Stimulated activated naive CD8-positive, alpha-beta T cell treated with anti-CD3 and anti-CD28 coated beads, Interleukin-15, amount 100 ng/mL, for 72 hours (primary cell): ENCODE measurements around the gene NUB1.
A peak's percentile ranks its signal among the peaks of the same experiment; 100 is the strongest.

Experiments used
- ATAC-seq: fragments of 150-1000 bp; cut with Tn5 transposase; 2 replicates; pipeline ENCODE4 v1.10.0; 2021; ENCODE audit warnings: mild to moderate bottlenecking, moderate library complexity
- DNase-seq, 2 donors: peaks; one replicate each; pipeline ENCODE4 v3.0.0; 2021 to 2022
- H3K27ac Mint-ChIP-seq, 2 donors: one replicate each; pipeline ENCODE4 v1.8.0; 2022; ENCODE audit warnings: mild to moderate bottlenecking in 2 of 2, mixed read lengths in 2 of 2, moderate library complexity in 2 of 2
- H3K27me3 Mint-ChIP-seq: one replicate; pipeline ENCODE4 v1.8.0; 2022; ENCODE audit warnings: mixed read lengths
- H3K4me1 Mint-ChIP-seq: one replicate; pipeline ENCODE4 v1.8.0; 2022; ENCODE audit warnings: mild to moderate bottlenecking, mixed read lengths
- H3K4me3 Mint-ChIP-seq, 2 donors: one replicate each; pipeline ENCODE4 v1.8.0; 2022; ENCODE audit warnings: mild to moderate bottlenecking in 2 of 2, mixed read lengths in 2 of 2, moderate library complexity in 1 of 2
- H3K9me3 Mint-ChIP-seq, 2 donors: one replicate each; pipeline ENCODE4 v1.8.0; 2022; ENCODE audit warnings: mixed read lengths in 2 of 2

Gene NUB1

DNA sequence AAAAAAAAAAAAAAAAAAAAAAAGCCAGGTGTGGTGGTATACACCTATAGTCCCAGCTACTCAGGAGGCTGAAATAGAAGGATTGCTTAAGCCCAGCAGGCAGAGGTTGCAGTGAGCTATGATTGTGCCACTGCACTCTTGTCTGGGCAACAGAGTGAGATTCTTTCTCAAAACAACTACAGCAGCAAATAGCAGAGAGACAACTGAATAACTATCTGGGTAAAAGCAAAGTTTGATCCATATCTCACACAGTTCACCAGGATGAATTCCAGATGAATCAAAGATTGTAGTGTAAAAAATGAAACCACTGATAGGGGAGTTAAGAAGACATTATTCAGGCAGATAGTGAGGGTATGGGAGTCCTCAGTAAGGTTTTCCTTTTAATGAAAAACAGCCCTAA is 11.4 kb upstream of the NUB1 start:
- no peak for DNase-seq
- H3K4me3 Mint-ChIP-seq = no peak overlapping the region
- no peak for ATAC-seq
- peaks cover 1% of the 10 kb centered on the region for H3K27me3 Mint-ChIP-seq
- no peaks in the 10 kb centered on the region for H3K9me3 Mint-ChIP-seq
- H3K27ac Mint-ChIP-seq = no peak overlapping the region
- H3K4me1 Mint-ChIP-seq = peaks cover 15% of the 10 kb centered on the region

DNA sequence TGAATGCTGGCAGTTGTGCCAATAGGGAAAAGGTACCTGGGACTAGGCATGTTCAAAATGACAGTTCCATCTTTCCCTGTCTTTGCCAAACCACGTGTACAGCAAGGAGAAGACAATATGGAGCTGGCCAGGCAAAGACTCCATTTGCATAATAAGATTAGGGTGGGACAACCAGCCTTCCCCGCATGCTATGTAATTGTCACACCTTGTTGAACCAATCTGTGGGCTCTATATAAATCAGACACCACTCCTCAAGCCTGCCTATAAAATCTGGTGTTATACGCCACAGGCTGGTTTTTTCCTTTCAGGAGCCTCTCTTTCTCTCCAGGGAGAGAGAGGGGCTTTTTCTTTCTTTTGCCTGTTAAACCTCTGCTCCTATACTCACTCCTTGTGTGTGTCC is 11.0 kb upstream of the NUB1 start:
- Mint-ChIP-seq H3K27ac (no peak overlapping the region), H3K27me3 (no peaks in the 10 kb centered on the region), H3K9me3 (no peaks in the 10 kb centered on the region), H3K4me1 (peaks cover 20% of the 10 kb centered on the region), H3K4me3 (no peak overlapping the region)
- no peak for ATAC-seq
- DNase-seq = no peak

DNA sequence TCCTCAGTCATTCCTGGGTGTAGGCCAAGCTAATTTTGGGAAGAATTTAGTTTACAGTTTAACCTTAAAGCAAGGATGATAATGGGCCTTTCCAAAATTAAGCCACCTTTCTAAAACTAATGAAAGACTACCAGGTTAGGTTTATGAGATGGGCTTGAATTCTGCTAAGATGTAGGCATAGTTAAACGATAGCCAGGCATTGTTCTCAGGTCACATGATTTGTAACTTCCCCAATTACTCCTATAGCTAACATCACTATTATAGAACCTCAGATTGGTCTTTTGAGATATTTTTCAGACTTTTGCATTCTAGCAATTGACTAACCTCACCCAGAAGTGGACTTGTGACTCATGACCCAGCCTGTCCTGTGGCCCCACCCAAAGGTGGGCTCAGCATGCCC is 7.0 kb upstream of the NUB1 start:
- ATAC-seq = no peak
- Mint-ChIP-seq H3K4me3 (no peak overlapping the region), H3K27ac (peak overlapping the region in 1 of 2 donors; percentile 75), H3K9me3 (peaks cover 6 to 11% of the 10 kb centered on the region in 2 donors), H3K27me3 (no peaks in the 10 kb centered on the region), H3K4me1 (peaks cover 46% of the 10 kb centered on the region)
- DNase-seq = no peak

DNA sequence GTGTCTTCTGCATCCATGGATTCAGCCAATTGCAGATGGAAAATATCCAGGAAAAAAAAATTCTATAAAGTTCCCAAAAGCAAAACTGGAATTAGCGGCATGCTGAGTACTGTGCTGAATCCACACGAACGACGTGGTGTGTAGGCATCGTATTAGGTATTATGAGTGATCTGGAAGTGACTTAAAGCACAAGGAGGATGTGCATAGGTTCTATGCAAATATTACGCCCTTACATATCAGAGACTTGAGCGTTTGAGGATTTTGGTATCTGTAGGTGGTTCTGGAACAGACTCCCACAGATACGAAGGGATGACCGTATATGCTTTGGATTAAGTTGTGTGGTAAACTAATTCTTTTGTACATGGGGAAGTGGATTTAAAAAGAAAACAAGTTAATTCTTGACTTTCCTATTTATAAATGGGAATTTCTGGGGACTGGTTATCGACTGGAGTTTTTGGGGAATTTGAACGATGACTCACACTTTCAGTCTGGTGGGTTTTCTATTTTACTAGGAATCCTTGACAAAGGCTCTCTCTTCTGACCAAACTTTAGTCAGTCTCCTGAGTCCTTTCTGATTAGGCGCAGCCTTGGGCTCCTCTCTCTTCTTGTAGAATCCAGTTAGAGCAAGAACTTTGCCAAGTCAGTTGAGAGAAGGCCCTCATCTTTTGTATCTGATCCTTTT is 5.4 kb upstream of the NUB1 start:
- Mint-ChIP-seq H3K9me3 (peaks cover 6 to 20% of the 10 kb centered on the region in 2 donors), H3K27me3 (no peaks in the 10 kb centered on the region), H3K4me1 (peaks cover 62% of the 10 kb centered on the region), H3K4me3 (no peak overlapping the region), H3K27ac (no peak overlapping the region)
- DNase-seq = no peak
- ATAC-seq = no peak

DNA sequence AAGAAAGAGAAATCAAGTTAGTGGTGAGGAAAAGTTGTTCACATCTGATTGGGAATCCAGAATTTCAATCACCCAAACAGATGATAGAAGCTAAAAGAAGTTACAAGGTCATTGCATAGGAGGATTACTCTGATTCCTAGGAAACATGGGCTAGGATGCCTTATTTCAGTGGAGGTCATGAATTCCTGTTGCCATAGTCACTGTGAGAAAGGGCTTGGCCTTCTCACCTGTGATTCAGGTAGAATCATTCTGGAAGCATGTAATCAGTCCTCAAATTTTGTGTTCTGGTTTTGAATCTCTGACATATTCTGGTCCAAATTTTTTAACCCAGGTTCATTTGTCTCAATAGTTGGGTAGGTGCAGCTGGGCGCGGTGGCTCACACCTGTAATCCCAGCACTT is 4.3 kb upstream of the NUB1 start:
- DNase-seq (no peak), ATAC-seq (no peak)
- Mint-ChIP-seq H3K27ac (no peak overlapping the region), H3K9me3 (peaks cover 6 to 20% of the 10 kb centered on the region in 2 donors), H3K27me3 (no peaks in the 10 kb centered on the region), H3K4me1 (peaks cover 63% of the 10 kb centered on the region), H3K4me3 (no peak overlapping the region)

DNA sequence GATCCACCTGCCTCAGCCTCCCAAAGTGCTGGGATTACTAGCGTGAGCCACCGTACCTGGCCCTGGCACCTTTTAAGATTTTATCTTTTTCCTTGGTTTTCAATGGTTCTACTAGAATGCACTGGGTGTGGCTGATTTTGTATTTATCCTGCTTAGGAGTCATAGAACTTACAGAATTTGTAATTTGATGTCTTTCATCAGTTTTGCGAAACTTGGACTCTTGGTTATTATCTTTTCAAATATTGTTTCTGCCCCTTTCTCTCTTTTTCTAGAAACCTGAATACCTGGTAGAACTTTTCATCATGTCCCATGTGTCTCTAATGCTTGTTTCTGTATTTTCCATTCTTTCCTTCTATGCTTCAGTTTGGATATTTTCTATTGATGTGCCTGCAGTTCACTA is 2.8 kb upstream of the NUB1 start:
- ATAC-seq (no peak), DNase-seq (no peak)
- Mint-ChIP-seq H3K4me1 (peaks cover 69% of the 10 kb centered on the region), H3K9me3 (peaks cover 6 to 20% of the 10 kb centered on the region in 2 donors), H3K27me3 (no peaks in the 10 kb centered on the region), H3K4me3 (no peak overlapping the region), H3K27ac (no peak overlapping the region)

DNA sequence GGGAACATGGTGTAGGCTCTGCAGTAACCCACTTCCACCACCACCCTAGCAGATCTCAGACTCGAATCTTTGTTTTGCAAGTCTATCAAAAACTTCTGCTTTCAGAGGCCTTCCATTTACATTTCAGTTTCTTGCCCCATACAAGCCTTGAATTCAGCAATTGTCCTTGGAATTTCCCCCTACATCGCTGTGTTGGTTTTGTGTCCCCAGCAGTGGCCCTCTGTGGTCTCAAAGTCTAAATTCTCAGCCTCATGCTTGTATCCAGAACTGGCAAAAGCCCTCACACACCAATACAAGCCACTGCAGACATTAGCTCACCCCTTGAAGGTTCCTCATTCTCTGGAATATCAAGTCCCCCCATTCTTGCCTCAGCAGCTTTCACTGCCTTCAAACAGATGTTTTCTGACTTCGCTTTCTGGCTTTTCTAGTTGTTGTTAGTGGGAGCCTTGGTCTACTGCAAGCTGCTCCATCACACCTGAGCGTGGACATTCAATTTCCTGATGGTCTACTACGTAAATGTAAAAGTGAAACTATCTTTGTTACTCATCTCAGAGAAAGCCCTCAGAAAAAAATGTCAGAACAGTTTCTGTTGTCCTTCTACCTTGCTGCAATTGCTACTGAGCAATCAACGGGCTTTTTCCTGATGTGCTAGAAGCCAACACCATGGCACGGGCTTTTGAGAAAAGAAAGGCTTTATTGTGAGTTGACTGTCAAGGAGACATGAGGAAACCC is 1.8 kb upstream of the NUB1 start:
- Mint-ChIP-seq H3K27me3 (no peaks in the 10 kb centered on the region), H3K4me1 (peaks cover 62% of the 10 kb centered on the region), H3K4me3 (peak overlapping the region; percentile 52 to 78), H3K9me3 (peaks cover 6 to 20% of the 10 kb centered on the region in 2 donors), H3K27ac (peak overlapping the region; percentile 77 to 80)
- DNase-seq = peak; percentile 13 to 22
- peak; percentile 41 for ATAC-seq

DNA sequence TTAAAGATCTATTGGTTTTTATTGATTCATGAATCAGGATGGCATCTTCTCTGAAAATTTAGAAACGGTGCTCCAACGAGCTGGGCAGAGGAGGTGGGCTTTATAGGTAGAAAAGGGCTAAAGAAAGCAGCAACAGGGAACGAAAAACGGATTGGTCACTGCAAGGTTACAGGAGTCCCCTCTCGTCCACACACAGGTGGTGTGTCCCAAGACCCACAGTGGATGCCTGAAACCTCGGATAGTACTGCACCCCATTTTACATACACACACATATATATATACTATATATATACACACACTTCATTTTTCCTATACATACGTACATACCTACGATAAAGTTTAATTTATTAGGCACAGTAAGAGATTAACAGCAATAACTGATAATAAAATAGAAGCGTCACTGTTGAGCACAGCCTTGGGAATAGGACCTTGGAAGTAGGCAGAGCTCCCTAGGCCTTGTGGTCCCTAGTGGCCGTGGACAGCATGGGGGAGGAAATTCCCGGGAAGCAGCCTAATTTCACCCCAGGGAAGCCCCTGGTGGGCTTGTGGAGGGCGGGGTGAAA is 737 bp upstream of the NUB1 start:
- peaks cover 58% of the 10 kb centered on the region for H3K4me1 Mint-ChIP-seq
- peaks cover 6 to 20% of the 10 kb centered on the region in 2 donors for H3K9me3 Mint-ChIP-seq
- DNase-seq (no peak), ATAC-seq (no peak)
- H3K27me3 Mint-ChIP-seq = no peaks in the 10 kb centered on the region
- peak overlapping the region in 1 of 2 donors; percentile 31 for H3K27ac Mint-ChIP-seq
- peak overlapping the region; percentile 78 to 86 for H3K4me3 Mint-ChIP-seq

DNA sequence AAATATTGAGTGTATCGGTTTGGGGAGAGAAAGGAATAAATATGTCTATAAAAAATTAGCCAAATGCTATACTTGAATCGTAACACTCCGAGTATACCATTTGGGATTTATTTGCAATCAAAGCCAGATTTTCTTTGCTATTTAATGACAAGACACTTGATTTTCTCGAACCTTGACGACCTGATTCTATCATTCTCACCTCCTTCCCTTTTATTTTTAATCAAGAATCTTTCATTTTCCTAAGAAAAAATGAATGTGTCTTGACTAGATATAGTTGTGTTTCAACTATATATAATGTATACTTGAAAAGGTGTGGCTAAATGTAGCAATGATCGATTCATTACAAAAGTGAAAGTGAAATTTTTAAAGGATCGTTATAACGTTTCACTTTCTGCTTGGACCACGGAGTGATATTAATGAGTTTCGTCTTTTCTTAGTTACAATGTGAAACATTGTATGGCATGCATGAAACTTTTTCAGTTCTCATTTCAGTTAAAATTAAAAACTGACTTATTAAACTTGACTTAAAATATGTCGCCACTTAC is 562 bp downstream of the NUB1 start:
- H3K27ac Mint-ChIP-seq = peak overlapping the region; percentile 67 to 94
- peak overlapping the region; percentile 78 to 86 for H3K4me3 Mint-ChIP-seq
- DNase-seq = no peak
- no peaks in the 10 kb centered on the region for H3K27me3 Mint-ChIP-seq
- peaks cover 6 to 20% of the 10 kb centered on the region in 2 donors for H3K9me3 Mint-ChIP-seq
- ATAC-seq = peak; percentile 67
- peaks cover 52% of the 10 kb centered on the region for H3K4me1 Mint-ChIP-seq

DNA sequence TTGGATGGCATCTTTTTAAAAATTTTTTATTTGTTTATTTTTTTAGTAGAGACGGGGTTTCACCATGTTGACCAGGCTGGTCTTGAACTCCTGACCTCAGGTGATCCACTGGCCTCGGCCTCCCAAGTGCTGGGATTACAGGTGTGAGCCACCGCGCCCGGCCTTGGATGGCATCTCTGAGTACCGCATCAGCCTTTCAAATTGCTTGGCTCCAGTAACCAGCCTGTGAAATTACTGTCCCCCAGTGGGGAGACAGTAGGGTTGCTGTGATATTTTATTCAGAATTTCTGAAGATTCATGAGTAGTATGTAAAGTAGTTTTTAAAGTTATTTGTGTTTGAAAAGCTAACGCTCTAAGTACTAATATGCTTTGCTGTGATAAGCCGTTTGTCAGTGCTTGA is 1.2 kb downstream of the NUB1 start:
- peak overlapping the region; percentile 78 to 86 for H3K4me3 Mint-ChIP-seq
- H3K9me3 Mint-ChIP-seq = peaks cover 6 to 20% of the 10 kb centered on the region in 2 donors
- no peaks in the 10 kb centered on the region for H3K27me3 Mint-ChIP-seq
- ATAC-seq = no peak
- no peak for DNase-seq
- peaks cover 56% of the 10 kb centered on the region for H3K4me1 Mint-ChIP-seq
- peak overlapping the region; percentile 67 to 74 for H3K27ac Mint-ChIP-seq

DNA sequence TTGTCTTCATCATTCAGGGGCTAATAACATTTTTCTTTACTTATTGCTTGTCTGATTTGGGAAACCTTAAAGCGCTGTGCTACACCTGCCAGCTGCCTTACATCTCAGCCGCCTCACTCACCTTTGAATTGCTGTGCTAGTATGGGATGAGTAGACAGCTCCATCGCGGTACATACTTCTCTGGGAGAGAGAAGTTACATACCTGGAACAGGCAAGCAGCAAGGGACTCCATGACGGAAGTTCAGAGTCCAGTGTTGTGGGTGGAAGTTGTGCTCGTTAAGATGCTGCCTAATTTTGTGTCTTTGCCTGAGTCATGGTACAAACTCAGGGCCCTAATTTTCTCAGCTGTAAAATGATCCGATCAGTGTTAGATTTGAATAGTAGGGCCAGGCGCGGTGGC is 1.9 kb downstream of the NUB1 start:
- H3K4me1 Mint-ChIP-seq = peaks cover 63% of the 10 kb centered on the region
- no peaks in the 10 kb centered on the region for H3K27me3 Mint-ChIP-seq
- ATAC-seq (no peak), DNase-seq (no peak)
- H3K9me3 Mint-ChIP-seq = peaks cover 6 to 20% of the 10 kb centered on the region in 2 donors
- peak overlapping the region; percentile 25 to 83 for H3K27ac Mint-ChIP-seq
- peak overlapping the region; percentile 78 to 86 for H3K4me3 Mint-ChIP-seq

DNA sequence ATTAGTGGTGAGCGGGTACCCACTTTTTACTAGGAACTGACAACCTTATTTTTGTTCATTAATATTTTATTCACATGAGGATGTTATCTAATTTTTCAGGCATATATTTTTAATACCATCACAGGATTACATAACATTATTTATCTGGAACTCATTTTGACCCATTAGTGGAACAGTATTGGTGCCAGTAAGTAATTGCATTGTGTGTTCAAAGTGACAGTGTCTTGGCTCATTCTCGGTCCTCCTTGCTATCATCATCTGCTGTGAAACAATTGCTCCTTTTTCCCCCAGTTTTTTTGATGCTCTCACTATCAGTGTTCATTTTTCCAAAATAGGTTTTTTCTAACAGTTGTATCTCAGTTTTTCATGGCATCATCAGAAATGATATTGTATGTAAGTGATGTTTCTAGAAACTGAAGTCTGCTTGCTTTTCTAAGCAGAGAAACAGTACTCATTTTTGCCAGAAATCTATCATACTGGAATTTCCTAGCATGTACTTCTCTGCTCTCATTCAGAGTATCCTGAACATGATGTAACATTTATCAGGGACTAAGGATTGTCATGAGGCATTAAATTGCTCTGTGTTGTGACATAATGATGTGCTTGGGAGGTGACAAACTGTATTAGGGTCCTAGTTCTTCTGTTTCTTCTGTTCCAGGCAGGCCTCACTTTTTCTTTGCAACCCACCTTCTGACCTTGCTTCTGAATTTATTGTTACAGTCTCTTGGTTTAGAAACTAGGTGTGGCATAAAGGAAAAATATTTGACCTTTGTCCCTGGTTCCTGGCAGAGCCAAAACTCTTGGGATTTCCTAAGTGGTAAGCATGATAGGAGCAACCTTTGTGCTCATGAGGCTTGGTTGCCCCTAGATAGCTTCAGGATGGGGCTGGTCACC is 4.2 kb downstream of the NUB1 start:
- H3K27ac Mint-ChIP-seq = no peak overlapping the region
- ATAC-seq = no peak
- H3K4me3 Mint-ChIP-seq = no peak overlapping the region
- peaks cover 58% of the 10 kb centered on the region for H3K4me1 Mint-ChIP-seq
- H3K9me3 Mint-ChIP-seq = no peaks in the 10 kb centered on the region
- H3K27me3 Mint-ChIP-seq = no peaks in the 10 kb centered on the region
- DNase-seq = no peak

DNA sequence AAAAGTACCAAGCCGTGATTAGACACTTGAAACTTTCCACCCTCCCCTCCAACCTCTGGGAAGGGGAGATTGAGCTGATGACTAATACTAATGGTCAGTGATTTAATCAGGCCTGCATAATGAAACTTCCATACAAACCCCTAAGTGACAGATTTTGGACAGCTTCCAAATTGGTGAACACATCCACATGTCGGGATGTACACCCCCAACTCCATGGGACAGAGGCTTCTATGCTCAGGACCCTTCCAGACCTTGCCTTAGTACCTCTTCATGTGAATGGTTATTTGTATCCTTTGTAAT is 4.8 kb downstream of the NUB1 start:
- ATAC-seq = no peak
- H3K9me3 Mint-ChIP-seq = no peaks in the 10 kb centered on the region
- no peak overlapping the region for H3K4me3 Mint-ChIP-seq
- DNase-seq = no peak
- H3K4me1 Mint-ChIP-seq = peaks cover 59% of the 10 kb centered on the region
- H3K27me3 Mint-ChIP-seq = no peaks in the 10 kb centered on the region
- no peak overlapping the region for H3K27ac Mint-ChIP-seq

DNA sequence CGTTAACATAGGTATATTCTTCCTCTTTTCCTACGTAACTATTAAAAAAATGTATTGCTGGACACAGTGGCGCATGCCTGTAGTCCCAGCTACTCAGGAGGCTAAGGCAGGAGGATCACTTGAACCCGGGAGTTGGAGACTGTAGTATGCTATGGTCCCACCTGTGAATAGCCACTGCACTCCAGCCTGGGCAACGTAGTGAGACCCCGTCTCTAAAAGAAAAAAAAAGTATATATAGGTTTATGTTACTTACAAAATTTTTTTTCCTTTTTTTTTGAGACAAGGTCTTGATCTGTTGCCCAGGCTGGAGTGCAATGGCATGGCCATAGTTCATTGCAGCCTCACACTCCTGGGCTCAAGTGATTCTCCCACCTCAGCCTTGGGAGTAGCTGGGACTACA is 5.6 kb downstream of the NUB1 start:
- no peak overlapping the region for H3K27ac Mint-ChIP-seq
- H3K4me1 Mint-ChIP-seq = peaks cover 67% of the 10 kb centered on the region
- no peak for DNase-seq
- no peak overlapping the region for H3K4me3 Mint-ChIP-seq
- no peak for ATAC-seq
- no peaks in the 10 kb centered on the region for H3K27me3 Mint-ChIP-seq
- no peaks in the 10 kb centered on the region for H3K9me3 Mint-ChIP-seq

DNA sequence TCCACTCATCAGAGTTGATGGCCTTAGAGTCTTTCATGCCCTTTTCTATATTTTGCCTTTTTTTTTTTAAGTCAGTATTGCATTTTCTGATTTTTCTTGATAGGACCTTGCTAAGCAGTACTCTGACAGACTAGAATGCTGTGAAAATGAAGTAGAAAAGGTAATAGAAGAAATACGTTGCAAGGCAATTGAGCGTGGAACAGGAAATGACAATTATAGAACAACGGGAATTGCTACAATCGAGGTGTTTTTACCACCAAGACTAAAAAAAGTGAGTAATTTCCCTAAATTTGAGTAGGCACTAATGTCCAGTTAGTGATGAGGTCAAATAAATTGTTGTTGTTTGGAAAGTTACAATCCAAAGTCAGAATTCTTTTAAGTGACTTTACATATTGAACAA is 7.4 kb downstream of the NUB1 start:
- ATAC-seq (no peak), DNase-seq (no peak)
- Mint-ChIP-seq H3K4me1 (peaks cover 68% of the 10 kb centered on the region), H3K9me3 (no peaks in the 10 kb centered on the region), H3K27me3 (no peaks in the 10 kb centered on the region), H3K27ac (peak overlapping the region; percentile 57 to 97), H3K4me3 (peak overlapping the region; percentile 72 to 91)
